NCI-H748 (cell line): ENCODE data around the gene ZMAT5.

Source experiments
- DNase-seq: peaks from one replicate; lab custom pipeline; 2025; ENCODE audit not compliant: unreplicated experiment; lab: John Stamatoyannopoulos, UW

The ZMAT5 gene

DNA sequence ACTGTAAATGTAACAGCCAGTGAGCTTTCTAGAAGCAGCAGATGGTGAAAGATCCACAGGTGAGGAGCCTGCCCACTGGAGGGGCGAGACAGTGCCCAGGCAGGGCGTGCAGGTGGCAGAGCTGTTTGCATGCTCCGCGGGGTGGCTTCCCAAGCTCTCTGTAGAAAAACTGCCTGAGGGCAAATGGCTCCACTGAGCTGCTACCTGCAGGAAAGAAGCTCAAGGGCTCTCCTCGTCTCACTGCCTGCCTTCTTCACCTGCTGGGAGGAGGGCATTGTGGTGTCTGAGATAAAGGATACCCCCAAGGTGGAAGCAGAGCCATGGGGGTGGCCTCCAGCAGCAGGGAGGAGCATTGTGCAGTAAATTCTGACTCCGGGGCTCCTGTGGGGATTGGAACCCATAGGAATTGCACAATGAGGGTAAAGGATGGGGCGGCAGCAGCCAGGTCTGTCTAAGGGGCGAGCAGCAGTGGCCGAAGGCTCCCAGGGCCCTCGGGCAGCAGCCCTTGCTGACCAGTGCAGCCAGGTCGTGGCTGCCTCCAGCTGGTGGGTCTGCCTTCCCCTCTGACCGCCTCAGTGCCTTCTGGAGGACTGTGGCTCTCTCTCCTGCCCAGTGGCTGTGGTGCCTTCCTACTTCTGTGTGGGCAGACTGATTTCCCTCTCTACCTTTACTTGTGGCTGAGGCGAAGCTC, 75.0 kb downstream of the ZMAT5 start:
- peak; percentile 86 for DNase-seq

DNA sequence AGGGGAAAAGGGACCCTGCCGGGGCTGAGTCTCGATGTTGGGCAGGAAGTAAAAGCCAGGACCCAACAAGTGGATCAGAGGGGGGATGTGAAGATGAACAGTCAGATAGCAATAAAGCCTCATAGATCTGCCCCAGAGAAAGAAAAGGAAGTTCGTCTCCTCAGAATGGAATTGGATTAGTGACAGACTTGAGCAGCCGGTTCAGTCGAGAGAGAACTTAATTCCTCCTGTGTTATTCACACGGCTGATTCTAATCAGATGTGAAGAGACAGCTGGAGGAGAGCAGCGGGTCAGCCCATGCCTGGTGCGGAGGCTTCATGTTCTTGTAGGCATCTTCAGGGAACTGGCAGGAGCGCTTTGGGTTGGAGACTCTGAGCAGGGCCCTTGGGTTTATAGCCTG, 76.3 kb downstream of the ZMAT5 start:
- DNase-seq, result no peak

DNA sequence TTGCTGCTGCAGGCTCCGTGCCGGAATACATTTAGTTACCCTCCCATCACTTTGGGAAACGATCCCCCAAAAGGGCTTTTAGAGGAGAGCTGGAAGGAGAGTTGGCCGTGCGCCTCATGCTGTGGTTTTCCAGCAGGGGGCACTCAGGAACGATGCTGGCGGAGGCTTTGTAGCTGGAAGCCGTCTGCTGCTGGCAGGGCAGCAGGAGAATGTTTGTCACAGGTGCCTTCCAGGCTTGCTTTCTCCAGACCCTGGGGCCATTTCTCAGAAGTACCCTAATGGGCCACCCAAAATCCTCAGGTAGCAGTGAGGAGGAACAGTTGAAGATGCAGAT, 77.0 kb downstream of the ZMAT5 start:
- DNase-seq, result peak; percentile 41

DNA sequence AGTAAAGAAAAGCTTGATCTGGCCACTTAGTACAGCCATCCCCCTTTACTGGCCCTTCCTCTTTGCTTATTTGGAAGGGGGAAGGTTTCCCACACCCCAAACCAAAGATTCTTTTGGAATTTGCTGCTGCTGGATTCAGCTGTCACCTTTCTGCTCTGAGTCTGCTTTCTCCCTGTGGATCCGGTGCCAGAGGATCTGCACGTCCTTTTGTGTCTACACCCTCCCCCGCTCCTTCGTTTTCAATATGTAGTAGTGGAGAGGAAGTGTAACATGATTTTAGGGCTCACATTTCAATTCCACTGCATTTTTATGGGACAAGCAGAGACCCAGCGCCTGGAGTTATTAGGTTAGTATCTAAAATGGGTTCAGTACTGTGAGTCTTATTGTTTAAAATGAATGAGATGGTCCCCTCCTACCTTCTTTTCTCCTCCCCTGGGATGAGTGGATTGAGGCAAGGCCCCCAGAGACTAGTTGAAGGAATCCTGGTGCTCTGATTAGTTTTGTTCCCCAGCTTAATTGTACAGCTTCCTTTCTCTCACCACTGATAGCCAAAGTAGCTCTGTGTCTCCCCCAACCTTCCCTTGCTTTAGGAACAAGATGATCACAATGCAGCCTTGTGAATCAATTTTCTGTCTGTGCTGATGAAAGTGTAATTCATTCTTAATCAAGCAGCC, 77.5 kb downstream of the ZMAT5 start:
- no peak for DNase-seq

DNA sequence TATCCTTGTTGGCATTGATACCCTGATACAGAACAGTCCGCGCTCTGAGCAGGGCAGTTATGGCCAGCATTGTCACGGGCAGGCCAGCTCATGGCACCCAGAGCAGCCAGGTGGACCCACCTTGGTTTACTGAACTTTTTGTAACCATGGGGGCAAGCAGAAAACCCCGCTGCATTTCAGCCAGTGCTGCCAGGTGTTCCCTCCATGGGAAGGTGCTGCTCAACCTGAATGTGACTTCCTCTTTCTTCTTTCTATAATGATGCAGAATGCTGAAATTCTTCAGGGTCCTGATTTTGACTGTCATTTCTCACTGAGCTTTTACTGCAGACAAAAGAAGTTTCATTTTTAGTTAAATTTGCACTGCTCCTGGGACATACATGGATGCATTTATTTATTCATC, 82.6 kb downstream of the ZMAT5 start:
- DNase-seq, result no peak

DNA sequence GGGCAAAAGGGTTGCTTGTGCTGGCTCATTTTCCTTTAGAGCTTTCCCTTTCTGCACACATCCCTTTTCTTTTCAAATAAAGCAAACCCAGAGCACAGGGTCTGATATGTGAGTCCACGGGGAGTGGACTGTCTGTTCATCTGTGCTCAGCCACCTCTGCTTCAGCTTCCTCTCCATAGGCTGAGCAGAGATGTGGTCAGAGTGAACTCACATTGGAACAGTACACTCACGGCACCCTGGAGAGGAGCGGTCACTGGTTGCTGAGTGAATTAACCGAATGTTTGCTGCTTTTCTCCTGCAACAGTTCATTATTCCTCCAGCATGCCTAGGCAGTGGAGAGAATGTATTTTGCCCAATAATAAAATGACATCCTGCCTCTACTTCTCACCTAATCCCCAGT, 83.3 kb downstream of the ZMAT5 start:
- no peak for DNase-seq
